Fibroblast of upper back skin (primary cell): ENCODE measurements around the gene LRRC47.
"Not testable (repeated sequence)": the region's sequence is repeated elsewhere in the genome, so short reads cannot be mapped to it uniquely, and the experiment has no call there.

Experiments
- DNase-seq: peaks from one replicate; pipeline ENCODE4 v3.0.0-alpha.2; 2013

Gene LRRC47

DNA sequence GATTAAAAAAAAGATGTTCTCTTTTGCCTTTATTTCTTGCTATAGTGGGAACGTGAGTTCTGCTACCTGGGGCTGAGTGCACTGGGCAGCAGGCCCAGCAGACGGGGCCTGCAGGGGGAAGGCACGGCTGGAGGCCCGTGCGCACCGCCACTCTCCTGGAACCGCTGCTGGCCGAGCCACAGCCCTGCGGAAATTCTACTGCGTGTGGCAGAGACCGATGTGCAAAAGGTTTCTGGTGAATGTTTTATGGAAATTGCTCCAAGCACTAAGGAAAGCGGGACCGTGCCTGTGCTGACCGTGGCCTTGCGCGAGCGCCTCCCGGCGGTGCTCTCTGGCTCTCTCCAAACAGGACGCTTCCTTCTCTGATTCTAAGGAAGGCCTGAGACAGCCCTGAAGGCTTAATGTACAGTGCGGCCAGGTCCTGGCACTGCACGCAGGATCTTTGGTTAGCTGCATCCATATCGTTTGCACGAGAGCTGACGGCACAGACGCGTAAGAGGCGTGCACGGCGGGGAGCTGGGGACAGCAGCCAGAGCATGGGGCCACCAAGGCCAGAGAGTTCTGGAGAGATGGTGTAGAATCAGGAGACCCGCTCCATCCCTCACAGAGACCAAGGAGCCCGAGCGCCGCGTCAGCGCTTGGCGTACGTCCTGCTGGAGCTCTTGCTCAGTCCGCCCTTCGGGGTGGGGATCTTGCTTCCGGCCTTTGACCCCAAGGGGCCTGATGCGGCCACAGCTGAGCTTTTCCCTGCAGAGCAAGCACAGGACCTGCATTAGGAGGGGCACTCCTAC is 18.7 kb upstream of the LRRC47 start:
- no peak for DNase-seq

DNA sequence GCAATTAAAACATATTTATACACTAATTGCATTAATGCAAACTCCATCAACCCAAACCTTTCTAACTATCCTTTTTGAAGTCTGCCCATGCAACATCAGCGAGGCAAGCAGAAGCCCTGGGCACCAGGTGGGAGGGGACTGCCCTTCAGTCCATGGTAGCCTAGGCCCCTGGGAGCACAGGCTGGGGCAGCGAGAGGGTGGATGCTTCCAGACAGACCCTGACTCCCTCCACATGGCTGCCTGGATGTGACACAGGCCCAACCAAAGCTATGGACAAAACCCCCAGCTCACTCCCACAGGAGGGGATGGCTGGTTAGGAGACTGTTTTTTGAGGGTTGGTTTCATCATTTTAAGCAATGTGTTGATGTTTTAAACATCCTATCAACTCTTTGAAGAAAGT is 17.8 kb upstream of the LRRC47 start:
- no peak for DNase-seq

DNA sequence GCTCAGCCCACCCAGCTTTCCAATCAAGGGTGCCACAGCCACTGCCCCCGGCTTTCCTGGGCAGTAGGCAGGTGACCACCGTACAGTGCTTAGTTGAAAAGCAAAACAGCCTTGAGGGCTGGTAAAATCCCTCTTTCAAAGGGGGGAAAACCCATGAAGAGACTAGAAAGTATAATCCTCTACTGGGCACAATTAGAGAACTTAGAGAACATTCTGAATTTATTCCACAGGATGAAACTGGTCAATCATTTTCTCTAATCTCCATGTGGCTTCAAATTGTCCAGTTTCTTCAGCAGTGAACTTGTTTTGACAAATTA is 15.3 kb upstream of the LRRC47 start:
- DNase-seq, result no peak

DNA sequence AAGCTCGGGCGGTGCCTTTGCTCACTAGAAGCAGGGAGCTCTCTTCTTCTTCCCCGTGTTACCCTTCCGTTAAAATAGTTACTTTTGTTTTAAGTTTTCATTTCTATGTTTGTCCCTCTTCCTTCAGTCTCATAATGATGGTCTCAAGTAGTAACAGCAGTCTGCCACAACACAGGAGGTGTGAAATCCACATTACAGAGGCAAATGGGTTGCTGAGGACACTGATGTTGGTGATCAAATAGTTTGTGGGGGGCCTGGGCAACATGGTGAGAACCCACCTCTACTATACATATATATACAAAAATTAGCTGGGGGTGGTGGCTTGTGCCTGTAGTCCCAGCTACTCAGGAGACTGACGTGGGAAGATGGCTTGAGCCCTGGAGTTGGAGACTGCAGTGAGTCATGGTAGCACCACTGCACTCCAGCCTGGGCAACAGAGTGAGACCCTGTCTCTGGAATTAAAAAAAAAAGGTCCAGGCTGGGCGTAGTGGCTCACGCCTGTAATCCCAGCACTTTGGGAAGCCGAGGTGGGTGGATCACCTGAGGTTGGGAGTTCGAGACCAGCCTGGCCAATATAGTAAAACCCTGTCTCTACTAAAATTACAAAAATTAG is 14.0 kb upstream of the LRRC47 start:
- DNase-seq, result not testable (repeated sequence)

DNA sequence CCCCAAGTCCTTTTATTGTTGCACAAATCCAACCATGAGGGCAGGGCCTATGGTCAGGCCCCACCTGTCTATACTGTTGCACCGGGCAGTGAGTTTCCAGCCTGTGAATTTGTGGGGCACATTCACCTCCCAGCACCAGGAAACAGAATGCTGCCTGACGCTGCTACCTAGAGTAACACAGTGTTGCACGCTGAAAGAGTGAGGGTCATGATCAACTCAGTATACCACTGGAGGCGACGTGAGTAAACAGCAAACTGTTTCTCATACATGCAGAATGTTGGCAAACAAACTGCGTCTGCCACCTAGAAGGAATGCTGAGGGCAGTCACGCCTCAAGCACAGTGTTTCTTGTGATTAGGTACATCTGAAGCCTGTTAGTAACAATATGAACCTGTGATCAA is 13.4 kb upstream of the LRRC47 start:
- no peak for DNase-seq

DNA sequence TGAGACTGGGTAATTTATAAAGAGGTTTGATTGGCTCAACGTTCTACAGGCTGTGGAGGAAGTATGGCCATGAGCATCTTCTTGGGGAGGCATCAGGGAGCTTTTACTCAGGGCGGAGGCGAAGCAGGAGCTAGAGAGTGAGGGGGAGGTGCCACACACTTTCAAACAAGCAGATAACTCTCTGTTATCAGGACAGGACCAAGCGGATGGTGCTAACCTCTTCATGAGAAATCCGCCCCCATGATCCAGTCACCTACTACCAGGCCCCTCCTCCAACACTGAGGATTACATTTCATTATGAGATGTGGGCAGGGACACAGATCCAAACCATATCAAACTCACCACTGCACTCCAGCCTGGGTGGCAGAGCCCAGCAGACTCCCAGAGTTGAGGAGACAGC is 11.5 kb upstream of the LRRC47 start:
- DNase-seq, result no peak

DNA sequence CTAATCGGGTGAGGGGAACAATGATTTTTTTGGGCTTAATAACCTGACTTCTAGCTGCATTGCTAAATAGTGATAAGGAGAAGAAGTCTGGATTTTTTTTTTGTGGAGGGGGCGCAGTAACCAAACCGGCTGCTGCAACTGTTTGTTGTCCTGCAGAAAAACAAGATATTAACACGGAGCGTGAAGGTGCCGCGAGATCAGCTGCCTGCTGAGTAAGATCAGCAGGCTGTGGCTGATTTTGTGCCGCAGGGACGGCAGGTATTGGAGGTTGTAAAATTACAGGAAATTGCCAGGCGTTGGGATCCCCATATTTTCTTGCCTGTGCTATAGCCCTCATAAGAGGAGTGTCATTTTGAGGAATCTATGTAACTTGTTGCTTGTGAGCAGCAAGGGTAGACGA is 8.7 kb upstream of the LRRC47 start:
- DNase-seq, result no peak

DNA sequence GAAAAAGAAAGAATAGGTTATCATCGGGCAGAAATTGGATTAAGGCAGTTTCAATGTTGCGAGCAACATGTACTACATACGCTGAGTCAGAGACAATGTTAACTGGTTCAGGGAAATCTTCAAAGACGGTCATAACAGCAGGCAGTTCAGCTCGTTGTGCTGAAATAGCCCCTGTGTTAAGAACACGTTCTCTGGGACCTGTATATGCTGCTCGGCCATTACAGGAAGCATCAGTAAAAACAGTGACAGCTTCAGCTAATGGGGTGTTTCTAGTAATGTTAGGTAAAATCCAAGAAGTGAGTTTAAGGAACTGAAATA is 8.3 kb upstream of the LRRC47 start:
- not testable (repeated sequence) for DNase-seq

DNA sequence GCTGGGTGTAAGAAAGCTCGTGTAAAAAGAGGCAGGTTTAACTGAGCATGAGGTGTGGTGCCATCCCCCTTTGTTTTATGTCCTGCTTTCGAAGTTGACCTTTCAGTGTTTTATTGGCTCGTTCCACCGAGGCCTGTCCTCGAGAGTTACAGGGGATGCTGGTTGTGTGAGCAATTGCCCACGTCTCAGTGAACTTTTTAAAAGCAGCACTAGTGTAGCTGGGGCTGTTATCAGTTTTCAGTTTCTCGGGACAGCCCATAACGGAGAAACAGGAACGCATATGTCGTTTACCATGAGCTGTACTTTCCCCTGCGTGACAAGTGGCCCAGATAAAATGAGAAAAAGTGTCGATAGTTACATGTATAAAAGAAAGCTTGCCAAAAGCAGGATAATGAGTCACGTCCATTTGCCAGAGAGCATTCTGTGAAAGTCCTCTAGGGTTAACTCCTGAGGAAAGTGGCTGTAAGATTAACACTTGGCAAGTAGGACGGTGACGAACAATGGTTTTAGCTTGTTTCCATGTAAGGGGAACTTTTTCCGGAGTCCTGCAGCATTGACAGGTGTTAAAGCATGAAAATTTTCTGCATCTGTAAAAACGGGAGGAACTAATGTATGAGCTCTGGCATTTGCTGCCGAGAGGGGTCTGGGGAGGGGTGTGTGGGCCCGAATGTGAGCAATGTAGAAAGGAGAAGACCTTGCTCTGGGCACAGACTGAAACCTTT is 7.8 kb upstream of the LRRC47 start:
- DNase-seq, result no peak

DNA sequence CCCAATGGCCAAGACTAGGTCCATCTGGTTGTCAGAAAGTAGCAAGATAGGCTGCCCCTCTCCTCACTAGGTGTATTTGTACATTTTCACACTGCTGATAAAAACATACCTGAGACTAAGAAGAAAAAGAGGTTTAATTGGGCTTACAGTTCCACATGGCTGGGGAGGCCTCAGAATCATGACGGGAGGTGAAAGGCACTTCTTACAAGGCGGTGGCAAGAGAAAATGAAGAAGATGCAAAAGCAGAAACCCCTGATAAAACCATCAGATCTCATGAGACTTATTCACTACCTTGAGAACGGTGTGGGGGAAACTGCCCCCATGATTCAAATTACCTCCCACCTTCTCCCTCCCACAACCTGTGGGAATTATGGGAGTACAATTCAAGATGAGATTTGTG is 4.5 kb upstream of the LRRC47 start:
- not testable (repeated sequence) for DNase-seq

DNA sequence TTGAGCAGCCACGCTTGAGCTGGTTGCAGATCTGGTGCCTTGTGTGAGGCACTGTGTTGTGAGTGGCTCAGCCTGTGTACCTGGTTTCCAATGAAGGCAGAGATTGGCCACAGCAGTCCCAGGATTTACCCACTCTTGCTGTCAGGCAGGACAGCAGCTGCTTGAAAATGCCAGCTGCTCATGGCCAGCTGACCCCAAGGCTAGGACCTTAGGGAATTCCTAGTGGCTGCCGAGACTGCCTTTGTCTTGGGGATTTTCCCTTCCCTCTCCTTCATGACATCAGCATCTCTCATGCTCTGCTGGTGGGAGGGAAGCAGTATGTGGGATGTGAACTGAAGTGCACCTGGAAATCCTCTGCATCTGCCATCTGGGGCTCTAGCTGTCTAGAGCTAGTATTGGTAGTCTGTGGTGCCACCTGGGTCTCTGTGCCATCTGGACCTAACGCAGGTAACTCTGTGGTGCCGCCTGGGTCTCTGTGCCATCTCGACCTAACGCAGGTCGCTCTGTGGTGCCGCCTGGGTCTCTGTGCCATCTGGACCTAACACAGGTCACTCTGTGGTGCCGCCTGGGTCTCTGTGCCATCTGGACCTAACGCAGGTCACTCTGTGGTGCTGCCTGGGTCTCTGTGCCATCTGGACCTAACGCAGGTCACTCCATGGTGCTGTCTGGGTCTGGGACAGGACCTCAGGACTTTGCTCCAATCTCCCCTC is 3.8 kb upstream of the LRRC47 start:
- DNase-seq, result no peak

DNA sequence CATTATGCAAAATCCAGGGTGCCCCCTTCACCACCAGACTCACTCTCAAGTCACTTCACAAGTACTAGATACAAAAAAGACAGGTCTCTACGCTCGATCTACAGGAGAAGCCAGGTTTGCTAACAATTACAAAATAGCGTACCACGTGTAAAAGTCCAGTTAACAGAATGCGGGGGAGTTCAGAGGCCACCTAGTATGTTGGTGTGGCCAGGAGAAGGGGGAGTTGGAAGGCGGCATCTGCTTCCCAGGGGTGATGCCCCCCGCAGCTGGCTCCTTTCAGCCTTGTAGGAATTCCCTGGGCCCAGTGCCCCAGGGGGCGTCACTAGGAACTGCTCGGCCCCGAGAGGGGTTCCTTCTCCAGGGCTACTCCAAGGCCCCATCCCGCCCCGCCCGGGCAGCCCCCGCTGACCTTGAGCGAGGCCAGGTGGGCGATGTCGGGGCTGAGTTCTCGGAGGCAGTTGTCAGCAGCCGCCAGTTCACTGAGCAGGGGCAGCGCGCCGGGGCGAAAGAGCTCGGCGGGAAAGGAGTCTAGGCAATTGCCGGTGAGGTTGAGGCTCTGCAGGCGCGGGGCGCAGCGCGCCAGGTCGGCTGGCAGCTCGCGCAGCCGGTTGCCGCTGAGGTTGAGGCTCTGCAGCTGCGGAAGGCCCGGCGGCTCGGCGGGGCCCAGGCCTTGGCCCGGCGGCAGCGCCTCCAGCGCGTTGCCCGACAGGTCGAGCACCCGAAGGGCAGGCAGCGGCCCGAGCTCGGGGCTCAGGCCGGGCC is 664 bp downstream of the LRRC47 start:
- no peak for DNase-seq

DNA sequence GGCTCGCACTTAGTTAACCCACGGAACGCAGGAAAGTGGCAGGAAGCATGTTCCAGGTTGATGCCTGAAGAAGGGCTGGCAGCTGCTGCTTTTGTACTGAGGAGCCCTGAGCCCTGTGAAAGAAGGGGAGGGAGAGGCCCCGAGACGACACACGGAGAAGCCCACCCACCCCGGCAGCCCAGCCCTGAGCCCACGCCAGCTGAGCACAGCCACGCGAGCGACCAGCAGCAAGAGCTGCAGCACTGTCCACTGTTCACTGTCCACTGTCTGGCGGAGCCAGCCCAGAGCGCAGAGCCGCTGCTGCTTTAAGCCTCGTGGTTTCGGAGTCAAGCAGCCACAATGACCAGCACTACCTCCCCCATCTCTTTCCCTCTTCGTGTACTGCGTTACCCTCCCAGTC is 5.3 kb downstream of the LRRC47 start:
- DNase-seq, result no peak

DNA sequence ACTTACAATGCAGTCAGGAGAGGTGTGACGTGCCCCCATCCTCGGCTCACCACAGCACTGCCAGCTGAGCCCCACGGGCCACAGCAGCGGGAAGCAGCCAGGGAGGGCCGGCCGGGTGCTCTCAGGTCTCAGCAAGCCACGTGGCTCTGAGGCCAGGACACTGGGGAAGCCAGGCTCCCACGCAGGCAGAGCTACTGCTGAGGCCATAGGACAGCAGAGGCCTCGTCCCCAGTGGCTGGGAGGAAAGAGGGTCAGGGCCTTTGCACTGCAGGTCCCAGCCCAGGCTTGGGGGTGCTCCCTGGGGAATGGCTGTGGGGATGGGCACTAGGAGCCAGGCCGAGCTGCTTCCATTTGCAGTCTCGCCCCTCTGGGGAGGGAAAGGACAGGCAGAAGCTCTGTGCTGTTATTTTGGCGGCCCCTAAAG is 5.8 kb downstream of the LRRC47 start:
- no peak for DNase-seq

DNA sequence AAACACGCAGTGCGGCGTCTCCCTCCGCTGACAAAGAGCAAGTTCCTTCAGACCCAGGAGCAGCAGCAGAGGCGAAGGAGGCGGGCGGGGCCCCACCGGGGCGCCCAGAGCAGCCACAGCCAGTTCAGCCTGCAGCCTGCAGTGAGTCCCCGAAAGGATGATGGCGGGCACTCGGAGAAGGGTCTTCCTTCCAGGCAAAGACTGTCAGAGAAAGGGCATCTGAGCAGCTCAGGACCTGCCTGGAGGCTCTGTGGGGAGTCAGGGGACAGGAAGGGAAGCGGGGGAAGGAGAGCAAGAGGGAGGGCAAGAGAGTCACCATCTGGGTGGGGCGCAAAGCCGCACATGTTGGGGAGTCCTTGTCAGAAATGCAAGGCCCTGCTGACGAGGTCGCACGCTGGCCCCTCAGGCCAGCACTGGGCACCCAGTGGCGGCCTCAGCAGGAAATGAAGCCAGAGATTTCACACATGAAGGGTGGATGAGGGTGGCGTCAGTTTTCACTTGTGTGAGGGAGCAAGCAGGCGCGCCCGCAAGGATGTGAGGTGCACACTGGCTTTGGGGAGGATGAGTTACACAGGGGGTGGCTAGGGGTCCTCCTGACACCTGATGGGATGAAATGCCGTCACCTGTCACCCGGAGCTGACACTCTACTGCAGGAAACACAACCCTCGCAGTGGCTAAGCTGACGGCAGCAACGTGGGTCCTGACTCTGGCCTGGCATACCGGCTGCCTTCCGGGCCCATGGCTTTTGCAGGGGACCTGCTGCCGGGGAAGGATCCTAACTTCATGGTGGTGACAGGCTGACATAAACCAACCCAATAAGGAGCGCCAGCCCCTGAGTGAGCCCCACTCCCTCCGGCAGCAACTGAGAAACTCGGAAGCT is 6.6 kb downstream of the LRRC47 start:
- no peak for DNase-seq

DNA sequence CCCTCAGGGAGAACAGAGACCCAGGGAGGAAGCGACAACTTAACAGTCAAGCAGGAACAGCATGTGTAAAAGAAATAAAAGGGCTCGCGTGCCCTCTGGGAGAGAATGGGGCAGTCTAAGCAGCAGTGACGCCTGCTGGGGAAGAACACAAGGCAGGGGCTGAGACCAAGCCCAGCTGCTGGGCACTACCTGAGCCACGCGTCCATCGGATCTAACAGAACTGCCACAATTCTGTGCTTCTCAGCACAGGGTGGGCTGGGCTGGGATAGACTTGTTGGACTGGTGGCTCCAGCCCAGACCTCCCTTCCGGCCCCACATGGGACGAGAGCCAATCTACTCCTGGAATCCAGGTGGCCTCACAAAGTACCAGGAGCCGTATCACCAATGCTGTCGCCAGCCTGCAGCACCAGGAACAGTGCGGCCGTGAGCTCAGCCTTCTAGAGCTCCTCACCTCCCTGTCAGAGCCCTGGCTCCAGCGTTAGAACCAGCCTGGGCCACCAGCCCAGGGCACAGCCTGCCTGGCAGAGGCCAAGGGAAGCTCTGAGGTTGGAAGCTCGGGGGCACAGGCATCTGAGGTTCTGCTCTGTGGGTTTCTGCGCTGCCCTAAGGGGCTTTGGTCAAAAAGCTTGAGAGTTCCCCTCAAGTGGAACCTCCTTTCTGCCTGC is 7.4 kb downstream of the LRRC47 start:
- no peak for DNase-seq

DNA sequence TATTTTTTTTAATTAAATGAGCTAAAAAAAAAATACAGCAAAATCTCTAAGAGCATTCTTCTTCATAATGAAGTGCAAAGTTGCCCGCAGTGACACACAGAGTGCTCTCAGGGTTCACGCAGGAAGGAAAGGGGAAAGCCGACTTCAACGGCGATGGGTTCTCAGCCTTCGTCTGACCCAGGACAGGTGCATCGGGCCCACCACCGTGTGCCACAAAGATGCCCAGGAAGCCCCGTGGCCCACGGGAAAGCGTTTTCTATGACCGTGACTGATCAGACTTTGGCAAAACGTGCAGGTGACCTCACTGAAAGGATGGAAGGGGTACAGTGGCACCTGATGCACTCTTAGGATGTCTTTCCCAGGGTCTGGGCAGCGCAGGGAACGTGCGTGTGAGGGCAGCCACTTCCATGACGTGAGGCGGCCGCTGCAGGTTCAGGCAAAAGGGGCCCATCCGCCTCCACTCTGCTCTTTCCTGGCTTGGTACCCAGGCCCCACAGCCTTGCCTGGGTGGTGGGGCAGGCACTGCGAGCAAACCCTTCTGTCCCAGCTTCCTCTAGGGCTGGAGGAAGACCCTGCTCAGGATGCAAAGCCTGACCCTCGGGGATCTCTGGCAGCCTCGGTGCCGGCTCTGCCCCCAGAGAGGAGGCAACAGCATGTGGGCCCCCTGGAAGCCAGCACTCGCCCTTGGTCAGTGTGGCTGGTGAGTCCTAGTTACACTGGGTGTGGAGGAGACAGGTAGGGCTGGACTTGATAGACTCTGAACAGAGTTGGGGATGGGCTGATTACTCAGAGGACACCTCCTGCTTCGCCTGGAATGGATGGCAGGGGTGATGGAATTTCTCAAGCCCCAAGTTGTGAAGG is 8.3 kb downstream of the LRRC47 start:
- no peak for DNase-seq

DNA sequence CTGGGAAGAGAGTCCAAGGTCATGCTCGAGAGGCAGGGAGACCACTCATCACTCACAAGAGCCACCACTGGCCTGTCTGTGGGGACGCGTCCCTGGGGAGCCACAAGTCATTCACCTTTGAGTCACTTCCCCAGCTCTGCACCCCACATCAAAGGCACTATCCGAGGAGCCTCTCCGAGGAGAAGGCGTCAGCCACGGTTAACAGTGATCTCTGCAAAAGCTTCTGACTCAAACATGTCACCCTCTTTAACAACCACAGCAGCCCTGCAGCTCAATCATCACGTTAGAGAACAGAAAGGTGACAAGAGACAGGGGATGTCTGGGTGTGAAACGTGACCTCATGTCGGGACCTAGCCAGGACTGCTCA is 9.0 kb downstream of the LRRC47 start:
- DNase-seq, result no peak

DNA sequence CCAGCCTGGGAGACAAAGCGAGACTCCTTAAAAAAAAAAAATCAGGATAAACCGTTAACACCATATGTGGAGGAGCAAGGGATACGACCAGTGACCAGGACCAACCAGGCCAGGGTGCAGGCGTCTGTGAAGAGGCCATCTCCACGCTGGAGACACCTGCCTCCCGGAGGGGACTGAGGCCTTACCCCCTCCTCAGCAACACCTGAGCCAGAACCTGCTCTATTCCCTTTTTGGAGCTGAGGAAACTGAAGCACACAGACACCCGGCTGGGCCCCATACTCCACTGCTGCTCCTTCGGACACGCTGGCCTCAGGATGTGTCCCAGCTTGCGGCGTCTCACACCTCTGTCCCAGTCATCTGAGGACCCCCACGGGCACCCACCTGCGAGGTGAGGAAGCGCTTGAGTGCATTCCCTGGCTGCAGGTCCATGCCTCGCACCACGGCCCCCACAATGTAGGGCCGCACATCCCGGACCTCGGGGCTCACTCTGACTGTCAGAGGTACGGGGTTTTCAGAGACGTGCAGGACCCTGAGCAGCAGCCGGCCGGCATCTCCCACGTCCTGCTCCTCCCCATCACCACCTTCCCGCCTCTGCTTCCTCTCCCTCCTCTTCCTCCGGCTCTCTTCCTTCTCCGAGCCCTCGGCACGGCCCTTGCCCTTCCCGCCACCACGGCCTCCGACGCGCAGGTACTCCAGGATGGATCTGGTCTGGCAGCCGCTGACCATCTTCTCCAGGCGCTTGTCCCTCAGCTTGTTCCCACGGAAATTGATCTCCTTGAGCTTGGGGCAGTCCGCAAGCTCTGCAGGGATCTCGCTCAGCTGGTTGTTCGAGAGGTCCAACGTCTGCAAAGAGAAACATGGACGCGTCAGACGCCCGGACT is 9.6 kb downstream of the LRRC47 start:
- no peak for DNase-seq
